CD4-positive, alpha-beta T cell treated with Interleukin-17A for 1 hour (primary cell): ENCODE data around the gene CBS.
"Not testable (repeated sequence)": the region's sequence is repeated elsewhere in the genome, so short reads cannot be mapped to it uniquely, and the experiment has no call there.

Experiments
- DNase-seq: peaks from one replicate; pipeline ENCODE4 v3.0.0-alpha.2; 2020

The CBS gene

DNA sequence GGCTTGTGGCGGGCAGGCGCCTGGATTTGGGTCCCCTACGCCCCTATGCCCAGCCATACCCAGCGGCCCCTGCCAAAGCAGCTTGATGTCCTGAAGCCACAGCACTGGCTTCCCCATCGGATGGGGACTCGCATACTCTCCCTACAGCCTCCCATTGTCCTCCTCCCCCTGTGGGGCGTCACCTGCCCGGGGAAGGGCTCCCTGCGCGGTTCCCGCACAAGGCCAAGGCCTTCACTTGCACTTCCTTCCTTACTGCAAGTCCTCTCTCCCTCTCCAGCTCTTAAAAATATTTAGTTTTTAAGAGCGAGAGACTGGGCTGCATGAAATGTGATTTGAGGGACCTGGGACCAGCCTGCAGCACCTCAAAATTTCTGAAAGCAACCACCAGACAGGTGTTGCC is 8.9 kb downstream of the CBS start:
- not testable (repeated sequence) for DNase-seq

DNA sequence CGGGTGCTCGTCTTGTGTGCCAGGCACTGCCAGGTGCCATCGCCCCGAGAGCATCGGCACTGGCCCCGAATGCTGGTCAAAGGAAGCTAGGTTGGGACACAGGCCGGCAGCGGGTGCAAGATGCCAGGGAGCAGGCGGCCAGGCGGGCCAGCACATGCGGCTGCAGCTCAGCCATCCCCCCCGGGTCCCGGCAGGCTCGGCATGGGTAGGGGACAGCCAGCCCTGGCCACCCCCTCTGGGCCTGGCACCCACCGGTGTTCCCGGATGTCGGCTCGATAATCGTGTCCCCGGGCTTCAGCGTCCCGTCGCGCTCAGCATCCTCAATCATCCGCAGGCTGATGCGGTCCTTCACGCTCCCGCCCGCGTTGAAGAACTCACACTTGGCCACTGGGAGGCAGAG is 9.6 kb downstream of the CBS start:
- not testable (repeated sequence) for DNase-seq

- DNase-seq: not testable (repeated sequence)
These were observed 11.2 kb downstream of the CBS start for GRCh38 chr21:43064265-43064917.

DNA sequence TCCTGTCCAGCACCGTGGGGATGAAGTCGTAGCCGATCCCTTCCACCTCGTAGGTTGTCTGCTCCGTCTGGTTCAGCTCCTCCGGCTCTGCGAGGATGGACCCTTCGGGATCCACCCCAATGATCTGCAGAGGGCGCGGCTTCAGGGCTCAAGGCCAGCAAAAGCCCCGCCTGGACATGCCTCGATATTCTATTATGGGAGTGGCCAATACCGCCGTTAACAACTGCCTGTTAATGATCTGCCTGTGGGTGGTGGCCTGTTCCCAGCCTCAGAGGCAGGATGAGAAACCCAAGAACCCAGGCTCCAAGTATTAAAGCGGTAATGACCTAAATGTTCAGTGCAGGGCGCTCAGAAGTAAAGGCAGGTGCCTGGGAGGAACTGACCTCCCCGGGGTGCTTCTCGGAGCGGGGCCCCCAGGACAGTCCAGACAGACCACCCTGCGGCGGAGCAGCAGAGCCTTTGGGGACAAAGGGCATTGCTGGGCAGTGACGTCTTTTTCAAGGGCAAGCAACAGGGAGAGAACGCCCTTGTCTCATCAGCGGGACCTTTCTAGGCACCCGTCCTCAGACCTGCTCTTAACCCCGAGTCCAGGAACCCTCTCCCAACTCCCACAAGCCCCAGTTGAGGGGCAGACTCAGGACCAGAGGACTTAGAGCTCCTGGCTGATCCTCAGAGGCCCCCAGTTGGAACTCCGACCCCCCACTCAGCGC is 12.5 kb downstream of the CBS start:
- not testable (repeated sequence) for DNase-seq

- DNase-seq: not testable (repeated sequence)
These were observed 22.5 kb downstream of the CBS start for GRCh38 chr21:43053112-43053511.

- not testable (repeated sequence) for DNase-seq
These were observed 29.5 kb downstream of the CBS start for GRCh38 chr21:43045876-43046821.

GRCh38 chr21:43045165-43045875 is 30.3 kb downstream of the CBS start:
- not testable (repeated sequence) for DNase-seq

GRCh38 chr21:43044547-43044946 is 31.1 kb downstream of the CBS start:
- DNase-seq: not testable (repeated sequence)

DNA sequence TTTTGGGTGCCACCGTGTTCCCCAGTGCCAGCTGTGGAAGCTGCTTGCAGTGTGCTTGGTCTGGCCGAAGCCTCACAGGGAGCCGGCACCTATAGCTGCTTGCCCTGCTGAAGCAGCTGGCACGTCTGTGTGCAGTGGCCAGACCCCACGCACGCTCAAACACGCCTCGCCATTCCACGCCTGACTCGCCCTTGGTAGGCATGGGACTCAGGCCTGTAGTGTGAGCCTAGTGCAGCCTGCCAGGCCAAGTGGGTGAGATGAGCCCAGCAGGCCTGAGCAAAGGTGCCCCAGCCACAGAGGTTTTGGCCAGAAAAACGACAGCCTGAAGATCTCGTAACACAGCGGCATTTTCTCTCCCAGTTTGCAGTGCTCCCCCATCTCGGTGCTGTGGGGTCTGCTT is 32.3 kb downstream of the CBS start:
- DNase-seq: not testable (repeated sequence)

GRCh38 chr21:43042169-43042568 is 33.5 kb downstream of the CBS start:
- DNase-seq: not testable (repeated sequence)

- not testable (repeated sequence) for DNase-seq
These were observed 37.0 kb downstream of the CBS start for GRCh38 chr21:43038659-43039044.

GRCh38 chr21:43037918-43038658 is 37.5 kb downstream of the CBS start:
- DNase-seq: not testable (repeated sequence)

- DNase-seq: not testable (repeated sequence)
These were observed 38.7 kb downstream of the CBS start for GRCh38 chr21:43036889-43037288.

DNA sequence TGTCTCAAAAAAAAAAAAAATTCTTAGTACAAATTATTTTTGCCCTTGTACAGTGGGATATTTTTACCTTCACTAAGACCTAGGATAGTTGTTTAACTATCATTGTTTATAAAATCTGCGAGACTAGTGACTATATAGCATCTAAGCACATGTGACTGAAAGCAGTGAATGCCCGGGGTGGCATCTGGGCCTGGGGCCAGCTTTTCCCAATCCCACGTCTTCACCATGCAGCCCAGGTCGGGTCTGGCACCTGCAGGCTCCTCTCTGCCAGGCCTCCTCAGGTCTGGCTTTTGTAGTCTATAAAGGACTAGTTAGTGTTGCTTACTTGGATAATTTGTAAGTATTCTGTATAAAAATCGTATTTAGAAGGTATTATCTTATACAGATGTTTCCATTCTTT is 40.8 kb downstream of the CBS start:
- no peak for DNase-seq

GRCh38 chr21:43034101-43034500 is 41.5 kb downstream of the CBS start:
- DNase-seq: no peak

- DNase-seq: no peak
These were observed 44.5 kb downstream of the CBS start for GRCh38 chr21:43031121-43031619.

DNA sequence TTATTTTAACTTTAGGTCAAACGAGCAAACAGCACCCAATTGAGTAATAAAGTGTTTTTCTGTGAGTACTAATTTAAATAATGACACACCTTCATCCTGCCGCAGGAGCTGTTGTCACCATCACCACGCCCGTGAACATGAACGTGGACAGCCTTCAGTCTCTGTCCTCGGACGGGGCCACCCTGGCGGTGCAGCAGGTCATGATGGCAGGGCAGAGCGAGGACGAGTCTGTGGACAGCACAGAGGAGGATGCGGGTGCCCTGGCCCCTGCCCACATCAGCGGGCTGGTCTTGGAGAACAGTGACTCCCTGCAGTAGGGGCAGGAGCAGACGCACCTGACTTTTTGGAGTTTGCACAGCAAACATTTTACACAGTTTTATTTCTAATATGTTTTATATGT is 45.9 kb downstream of the CBS start:
- no peak for DNase-seq

GRCh38 chr21:43027846-43028731 is 47.5 kb downstream of the CBS start:
- no peak for DNase-seq

DNA sequence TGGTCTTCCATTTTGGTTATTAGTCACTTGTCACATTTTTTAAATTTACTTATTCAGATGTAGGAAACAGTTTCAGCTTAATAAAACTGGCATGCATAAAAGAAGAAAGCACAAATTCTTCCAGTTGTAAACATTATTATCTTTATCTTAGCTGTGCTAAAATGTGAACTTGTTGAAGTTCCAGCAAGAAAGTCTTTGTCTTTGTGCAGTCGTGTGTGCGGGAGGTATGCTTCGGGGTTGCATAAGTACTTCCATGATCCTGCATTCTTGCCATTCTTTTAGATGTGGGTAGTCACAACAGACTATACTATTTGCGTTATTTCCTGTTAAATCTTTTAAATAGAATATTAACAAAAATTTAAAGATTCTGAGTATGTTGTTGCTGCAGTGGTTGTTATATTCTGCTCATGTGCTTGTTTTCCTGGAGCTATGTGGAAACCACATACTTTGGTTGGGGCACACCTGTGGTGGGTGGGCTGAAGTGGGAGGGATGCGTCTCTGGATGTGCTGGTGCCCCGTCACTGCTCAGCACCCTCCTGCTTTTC is 49.9 kb downstream of the CBS start:
- no peak for DNase-seq

DNA sequence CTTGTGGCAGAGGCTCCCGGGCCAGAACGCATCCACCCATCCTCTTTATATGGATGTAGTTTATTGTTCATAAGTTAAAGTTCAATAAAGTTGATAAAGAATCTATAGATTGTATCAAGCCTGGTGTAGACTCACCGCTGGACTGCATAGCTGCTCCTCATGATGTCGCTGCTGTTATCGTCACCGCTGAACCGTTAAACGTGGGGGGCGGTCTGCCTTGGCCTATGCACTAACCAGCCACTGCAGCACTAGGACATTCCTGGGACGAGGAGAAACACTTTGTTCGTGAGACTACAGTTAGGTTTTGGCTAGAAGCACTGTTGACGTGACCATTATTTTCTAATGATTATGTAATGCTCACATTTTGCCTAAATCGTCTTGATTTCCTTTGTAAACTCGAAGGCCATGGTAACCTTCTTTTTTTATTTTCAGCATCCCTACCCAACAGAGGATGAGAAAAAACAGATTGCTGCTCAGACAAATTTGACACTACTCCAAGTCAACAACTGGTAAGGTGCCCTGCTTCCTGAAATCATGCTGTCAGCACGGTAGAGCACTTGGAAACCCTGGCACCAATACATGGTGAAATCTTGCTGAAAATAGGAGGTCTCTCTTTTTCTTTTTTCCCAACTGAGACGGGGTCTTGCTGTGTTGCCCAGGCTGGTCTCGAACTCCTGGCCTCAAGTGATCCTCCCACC is 51.0 kb downstream of the CBS start:
- DNase-seq: no peak
